Keratinocyte (primary cell): ENCODE measurements around the gene RING1. TPM values are rescaled to one million over a fixed set of nuclear protein-coding genes. Genes with fewer than 3 reads are reported as not detected.

ENCODE experiments used
- DNase-seq: peaks from one replicate; pipeline ENCODE4 v3.0.0-alpha.2; 2011; ENCODE audit warnings: low read depth, missing footprints, low spot score
- FAIRE-seq: peaks from 2 replicates; lab custom pipeline; 2011; peaks lifted over from hg19 to GRCh38; lab: Jason Lieb, UNC
- H2AFZ ChIP-seq: 2 replicates; pipeline ENCODE4 v1.6.0; 2012; ENCODE audit warnings: low read length, control low read depth, inconsistent platforms; ENCODE audit not compliant: control insufficient read depth
- H3K27ac ChIP-seq: 2 replicates; pipeline ENCODE4 v1.5.1; 2011; ENCODE audit warnings: low read length; ENCODE audit not compliant: control insufficient read depth, insufficient read depth
- H3K27me3 ChIP-seq: 3 replicates; pipeline ENCODE4 v1.6.0; 2011; ENCODE audit warnings: low read length; ENCODE audit not compliant: control insufficient read depth, insufficient read depth; ENCODE audit errors: extremely low read depth
- H3K36me3 ChIP-seq, 2 experiments: 2 replicates in 1 of 2; 3 replicates in 1 of 2; pipeline ENCODE4 v1.5.1; 2011; ENCODE audit warnings: low read length in 2 of 2, mild to moderate bottlenecking in 1 of 2; ENCODE audit not compliant: control insufficient read depth in 2 of 2, insufficient read depth in 2 of 2; ENCODE audit errors: extremely low read depth in 1 of 2
- H3K4me1 ChIP-seq: 3 replicates; pipeline ENCODE4 v1.5.1; 2011; ENCODE audit warnings: low read length; ENCODE audit not compliant: control insufficient read depth, insufficient read depth; ENCODE audit errors: extremely low read depth
- H3K4me2 ChIP-seq: 3 replicates; pipeline ENCODE4 v1.6.0; 2011; ENCODE audit warnings: low read depth, low read length; ENCODE audit not compliant: control insufficient read depth, insufficient read depth; ENCODE audit errors: extremely low read depth
- H3K4me3 ChIP-seq, 3 experiments: fragments of 200-600 bp in 1 of 3; sonication (generic) in 1 of 3; 2 replicates in 2 of 3; 3 replicates in 1 of 3; pipeline ENCODE4 v1.5.1; 2011 to 2016; ENCODE audit warnings: low read length in 3 of 3, mild to moderate bottlenecking in 3 of 3, control low read depth in 2 of 3, inconsistent platforms in 1 of 3, low read depth in 1 of 3, mixed read lengths in 1 of 3, mixed run types in 1 of 3, moderate library complexity in 1 of 3; ENCODE audit not compliant: control insufficient read depth in 2 of 3, insufficient read depth in 2 of 3; ENCODE audit errors: extremely low read depth in 1 of 3
- H3K79me2 ChIP-seq: 2 replicates; pipeline ENCODE4 v1.6.0; 2012; ENCODE audit warnings: low read length; ENCODE audit not compliant: control insufficient read depth, insufficient read depth
- H3K9ac ChIP-seq: 3 replicates; pipeline ENCODE4 v1.6.0; 2011; ENCODE audit warnings: low read length; ENCODE audit not compliant: control insufficient read depth, insufficient read depth; ENCODE audit errors: extremely low read depth
- H3K9me1 ChIP-seq: 3 replicates; pipeline ENCODE4 v1.6.0; 2011; ENCODE audit warnings: low read length; ENCODE audit not compliant: control insufficient read depth, insufficient read depth; ENCODE audit errors: extremely low read depth
- H3K9me3 ChIP-seq: 2 replicates; pipeline ENCODE4 v1.5.1; 2012; ENCODE audit warnings: low read depth, low read length; ENCODE audit not compliant: control insufficient read depth
- H4K20me1 ChIP-seq: 3 replicates; pipeline ENCODE4 v1.6.0; 2011; ENCODE audit warnings: low read length; ENCODE audit not compliant: control insufficient read depth, insufficient read depth; ENCODE audit errors: extremely low read depth
- EZH2 ChIP-seq: IDR thresholded peaks from one replicate; pipeline ENCODE4 v1.6.1; 2012; ENCODE audit warnings: inconsistent platforms, mild to moderate bottlenecking, low read length, moderate library complexity
- dilution Hi-C: fragments of 300-500 bp; cut with MboI; formaldehyde crosslinking; loops from one replicate; pipeline ENCODE4 v1.7.0; 2020; ENCODE audit warnings: low sequenced_read_pairs; ENCODE audit not compliant: extremely low pct_ligation_motif_present
- polyA plus RNA-seq, 5 experiments: library from polyadenylated mRNA; depleted of rRNA in 3 of 5; stranded (reverse) in 3 of 5; stranded (forward) in 1 of 5; unstranded in 1 of 5; fragments of >200 nt; gene quantifications; 1 replicate in 1 of 5; 2 replicates in 3 of 5; 3 replicates in 1 of 5; pipeline versions ENCODE4 v1.2.1 to v1.2.3, GENCODE V29; 2011 to 2012; ENCODE audit warnings: missing spikeins in 2 of 5, low read depth in 1 of 5, low replicate concordance in 1 of 5
- TF ChIP-seq, protein P1 (sequence below), 3 experiments: IDR thresholded peaks in 1 of 3; conservative IDR thresholded peaks in 1 of 3; optimal IDR thresholded peaks in 1 of 3; 2 replicates in 2 of 3; 3 replicates in 1 of 3; pipeline versions ENCODE3 to v1.5.1; 2011; ENCODE audit warnings: low read length in 3 of 3, mild to moderate bottlenecking in 3 of 3, moderate library complexity in 2 of 3, control low read depth in 1 of 3, inconsistent platforms in 1 of 3; ENCODE audit not compliant: insufficient read depth in 2 of 3; ENCODE audit errors: extremely low read depth in 1 of 3

RING1 gene
- polyA plus RNA-seq, 1 donor (not counting 4 experiments of a cell fraction or from before 2014, with no cell fraction given), result 23.0 TPM

GRCh38 chr6:33177552-33178446 lies 30.5 kb upstream of the RING1 start:
- no peaks in the 10 kb centered on the region for H3K79me2 ChIP-seq
- H3K27ac ChIP-seq, result no peak overlapping the region
- H3K9me1 ChIP-seq, result no peaks in the 10 kb centered on the region
- dilution Hi-C loops, result no loop called here
- H2AFZ ChIP-seq, result no peak overlapping the region
- H3K27me3 ChIP-seq, result peaks cover 2% of the 10 kb centered on the region
- TF ChIP-seq, protein P1, sequence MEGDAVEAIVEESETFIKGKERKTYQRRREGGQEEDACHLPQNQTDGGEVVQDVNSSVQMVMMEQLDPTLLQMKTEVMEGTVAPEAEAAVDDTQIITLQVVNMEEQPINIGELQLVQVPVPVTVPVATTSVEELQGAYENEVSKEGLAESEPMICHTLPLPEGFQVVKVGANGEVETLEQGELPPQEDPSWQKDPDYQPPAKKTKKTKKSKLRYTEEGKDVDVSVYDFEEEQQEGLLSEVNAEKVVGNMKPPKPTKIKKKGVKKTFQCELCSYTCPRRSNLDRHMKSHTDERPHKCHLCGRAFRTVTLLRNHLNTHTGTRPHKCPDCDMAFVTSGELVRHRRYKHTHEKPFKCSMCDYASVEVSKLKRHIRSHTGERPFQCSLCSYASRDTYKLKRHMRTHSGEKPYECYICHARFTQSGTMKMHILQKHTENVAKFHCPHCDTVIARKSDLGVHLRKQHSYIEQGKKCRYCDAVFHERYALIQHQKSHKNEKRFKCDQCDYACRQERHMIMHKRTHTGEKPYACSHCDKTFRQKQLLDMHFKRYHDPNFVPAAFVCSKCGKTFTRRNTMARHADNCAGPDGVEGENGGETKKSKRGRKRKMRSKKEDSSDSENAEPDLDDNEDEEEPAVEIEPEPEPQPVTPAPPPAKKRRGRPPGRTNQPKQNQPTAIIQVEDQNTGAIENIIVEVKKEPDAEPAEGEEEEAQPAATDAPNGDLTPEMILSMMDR (optimal IDR thresholded peaks at IDR 0.05 in 1 of 3, IDR thresholded peaks at IDR 0.05 in 1 of 3, conservative IDR thresholded peaks at IDR 0.05 in 1 of 3; ENCODE audit: extremely low read depth in 1 of 3, insufficient read depth in 2 of 3, low read length in 3 of 3), result no peak
- TF ChIP-seq EZH2, result no peak
- H3K9ac ChIP-seq, result no peak overlapping the region
- H3K4me2 ChIP-seq, result no peak overlapping the region
- no peak for FAIRE-seq
- H4K20me1 ChIP-seq, result no peaks in the 10 kb centered on the region
- H3K9me3 ChIP-seq, result no peaks in the 10 kb centered on the region
- no peaks in the 10 kb centered on the region for H3K36me3 ChIP-seq
- H3K4me3 ChIP-seq, result no peak overlapping the region
- H3K4me1 ChIP-seq, result no peaks in the 10 kb centered on the region
- no peak for DNase-seq

GRCh38 chr6:33178755-33179475 lies 29.4 kb upstream of the RING1 start:
- dilution Hi-C loops, result no loop called here

More at GRCh38 chr6:33178755-33179475, 29.4 kb upstream of the RING1 start:
- Histone ChIP-seq H3K27me3 (peaks cover 2% of the 10 kb centered on the region), H2AFZ (no peak overlapping the region), H3K4me1 (no peaks in the 10 kb centered on the region), H3K9ac (no peak overlapping the region), H4K20me1 (no peaks in the 10 kb centered on the region), H3K4me3 (no peak overlapping the region), H3K9me1 (no peaks in the 10 kb centered on the region), H3K4me2 (no peak overlapping the region), H3K36me3 (no peaks in the 10 kb centered on the region), H3K79me2 (no peaks in the 10 kb centered on the region), H3K9me3 (no peaks in the 10 kb centered on the region), H3K27ac (no peak overlapping the region)
- TF ChIP-seq, protein P1 (optimal IDR thresholded peaks at IDR 0.05 in 1 of 3, IDR thresholded peaks at IDR 0.05 in 1 of 3, conservative IDR thresholded peaks at IDR 0.05 in 1 of 3; ENCODE audit: extremely low read depth in 1 of 3, insufficient read depth in 2 of 3, low read length in 3 of 3), result no peak
- no peak for TF ChIP-seq EZH2
- DNase-seq, result no peak
- no peak for FAIRE-seq
